ENCODE results near the gene CARMIL1. TPM values are rescaled to one million over a fixed set of nuclear protein-coding genes. Genes with fewer than 3 reads are reported as not detected.
"Not testable (repeated sequence)": the region's sequence is repeated elsewhere in the genome, so short reads cannot be mapped to it uniquely, and the experiment has no call there.

Gene CARMIL1
- polyA plus RNA-seq, 3 donors: 87.4 to 143 (median 115) TPM

- DNase-seq: no peak
Observed at GRCh38 chr6:25369036-25369432, 89.9 kb downstream of the CARMIL1 start.

GRCh38 chr6:25369433-25370177 lies 90.4 kb downstream of the CARMIL1 start:
- DNase-seq: no peak

GRCh38 chr6:25370178-25371036 lies 91.2 kb downstream of the CARMIL1 start:
- DNase-seq: no peak

GRCh38 chr6:25371037-25371347 lies 91.8 kb downstream of the CARMIL1 start:
- DNase-seq: no peak

GRCh38 chr6:25375125-25375524 lies 96.0 kb downstream of the CARMIL1 start:
- no peak for DNase-seq

GRCh38 chr6:25377664-25378063 lies 98.5 kb downstream of the CARMIL1 start:
- DNase-seq: no peak

- DNase-seq: no peak
Observed at GRCh38 chr6:25381077-25381476, 101.9 kb downstream of the CARMIL1 start.

GRCh38 chr6:25382476-25382875 lies 103.3 kb downstream of the CARMIL1 start:
- not testable (repeated sequence) for DNase-seq

GRCh38 chr6:25384234-25384633 lies 105.1 kb downstream of the CARMIL1 start:
- DNase-seq: no peak

- no peak for DNase-seq
Observed at GRCh38 chr6:25384967-25385366, 105.8 kb downstream of the CARMIL1 start.

GRCh38 chr6:25387483-25387882 lies 108.3 kb downstream of the CARMIL1 start:
- DNase-seq: no peak

- no peak for DNase-seq
Observed at GRCh38 chr6:25387911-25388310, 108.7 kb downstream of the CARMIL1 start.

- no peak for DNase-seq
Observed at GRCh38 chr6:25388776-25389175, 109.6 kb downstream of the CARMIL1 start.

GRCh38 chr6:25389471-25389870 lies 110.3 kb downstream of the CARMIL1 start:
- DNase-seq: no peak

- no peak for DNase-seq
Observed at GRCh38 chr6:25392372-25392771, 113.2 kb downstream of the CARMIL1 start.

- DNase-seq: no peak
Observed at GRCh38 chr6:25395731-25396130, 116.6 kb downstream of the CARMIL1 start.

- no peak for DNase-seq
Observed at GRCh38 chr6:25397406-25397805, 118.2 kb downstream of the CARMIL1 start.

- DNase-seq: no peak
Observed at GRCh38 chr6:25399885-25400284, 120.7 kb downstream of the CARMIL1 start.

- DNase-seq: no peak
Observed at GRCh38 chr6:25401711-25402110, 122.5 kb downstream of the CARMIL1 start.

GRCh38 chr6:25402125-25402524 lies 123.0 kb downstream of the CARMIL1 start:
- no peak for DNase-seq

GRCh38 chr6:25403150-25403549 lies 124.0 kb downstream of the CARMIL1 start:
- no peak for DNase-seq

- no peak for DNase-seq
Observed at GRCh38 chr6:25404091-25404490, 124.9 kb downstream of the CARMIL1 start.

GRCh38 chr6:25404693-25405169 lies 125.6 kb downstream of the CARMIL1 start:
- DNase-seq: no peak
